Hepatocyte (in vitro differentiated cells): ENCODE measurements around the gene ZDHHC22.

ENCODE experiments used
- EZH2 ChIP-seq: fragments of 200-600 bp; sonication (generic); IDR thresholded peaks from 2 replicates; pipeline ENCODE4 v1.6.1; 2016; ENCODE audit warnings: antibody characterized with exemption, mild to moderate bottlenecking, borderline replicate concordance
- EZH2phosphoT487 ChIP-seq: fragments of 200-600 bp; sonication (generic); IDR thresholded peaks from one replicate; pipeline ENCODE4 v1.6.1; 2018; ENCODE audit warnings: antibody characterized with exemption, mild to moderate bottlenecking, low read depth, moderate library complexity; ENCODE audit not compliant: unreplicated experiment, severe bottlenecking
- TF ChIP-seq, protein P1 (sequence below): fragments of 200-600 bp; sonication (generic); IDR thresholded peaks from 2 replicates; pipeline ENCODE4 v1.5.1; 2016; ENCODE audit warnings: antibody characterized with exemption, mild to moderate bottlenecking; ENCODE audit not compliant: poor library complexity

DNA sequence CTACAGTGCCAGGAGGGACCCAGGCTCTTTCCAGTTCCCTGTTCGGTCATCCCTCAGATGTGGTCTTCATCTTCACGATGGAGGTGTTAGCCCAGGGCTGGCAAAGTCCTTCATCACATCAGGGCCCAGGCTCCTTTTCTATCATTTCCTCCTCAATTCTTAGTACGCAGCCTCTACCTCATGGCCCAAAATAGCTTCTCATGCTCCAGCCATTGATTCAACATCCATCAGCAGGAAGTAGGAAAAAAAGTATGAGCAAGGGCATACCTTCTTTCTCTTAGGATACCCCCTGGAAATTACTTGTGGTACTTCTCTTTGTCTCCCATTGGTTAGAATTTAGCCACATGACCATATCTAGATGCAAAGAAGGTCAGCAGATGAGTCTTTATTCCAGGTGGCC is 12.2 kb upstream of the ZDHHC22 start:
- TF ChIP-seq, protein P1, sequence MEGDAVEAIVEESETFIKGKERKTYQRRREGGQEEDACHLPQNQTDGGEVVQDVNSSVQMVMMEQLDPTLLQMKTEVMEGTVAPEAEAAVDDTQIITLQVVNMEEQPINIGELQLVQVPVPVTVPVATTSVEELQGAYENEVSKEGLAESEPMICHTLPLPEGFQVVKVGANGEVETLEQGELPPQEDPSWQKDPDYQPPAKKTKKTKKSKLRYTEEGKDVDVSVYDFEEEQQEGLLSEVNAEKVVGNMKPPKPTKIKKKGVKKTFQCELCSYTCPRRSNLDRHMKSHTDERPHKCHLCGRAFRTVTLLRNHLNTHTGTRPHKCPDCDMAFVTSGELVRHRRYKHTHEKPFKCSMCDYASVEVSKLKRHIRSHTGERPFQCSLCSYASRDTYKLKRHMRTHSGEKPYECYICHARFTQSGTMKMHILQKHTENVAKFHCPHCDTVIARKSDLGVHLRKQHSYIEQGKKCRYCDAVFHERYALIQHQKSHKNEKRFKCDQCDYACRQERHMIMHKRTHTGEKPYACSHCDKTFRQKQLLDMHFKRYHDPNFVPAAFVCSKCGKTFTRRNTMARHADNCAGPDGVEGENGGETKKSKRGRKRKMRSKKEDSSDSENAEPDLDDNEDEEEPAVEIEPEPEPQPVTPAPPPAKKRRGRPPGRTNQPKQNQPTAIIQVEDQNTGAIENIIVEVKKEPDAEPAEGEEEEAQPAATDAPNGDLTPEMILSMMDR = no peak
- no peak for TF ChIP-seq EZH2phosphoT487
- no peak for TF ChIP-seq EZH2
